Mesenchymal stem cell (in vitro differentiated cells and primary cell): ENCODE data around the gene REPIN1.

Source experiments
- DNase-seq: peaks from one replicate; pipeline ENCODE4 v3.0.0-alpha.2; 2013
- H2AFZ ChIP-seq: one replicate; pipeline ENCODE4 v1.6.1; 2013; ENCODE audit warnings: low read depth, mild to moderate bottlenecking, control low read depth, inconsistent platforms, low read length, moderate library complexity
- H2AK5ac ChIP-seq: 2 replicates; pipeline ENCODE4 v1.6.1; 2013; ENCODE audit warnings: low read length, moderate library complexity, mild to moderate bottlenecking, inconsistent platforms; ENCODE audit not compliant: severe bottlenecking
- H2BK120ac ChIP-seq: one replicate; pipeline ENCODE4 v1.6.1; 2013; ENCODE audit warnings: low read depth, mild to moderate bottlenecking, inconsistent platforms, low read length, moderate library complexity
- H2BK12ac ChIP-seq, 2 experiments: one replicate each; pipeline ENCODE4 v1.6.1; 2013; ENCODE audit warnings: inconsistent platforms in 2 of 2, low read length in 2 of 2, mild to moderate bottlenecking in 2 of 2, moderate library complexity in 2 of 2, control low read depth in 1 of 2
- H2BK15ac ChIP-seq: one replicate; pipeline ENCODE4 v1.6.1; 2013; ENCODE audit warnings: mild to moderate bottlenecking, low read depth, inconsistent platforms; ENCODE audit not compliant: poor library complexity, severe bottlenecking
- H2BK5ac ChIP-seq: 2 replicates; pipeline ENCODE4 v1.6.1; 2013; ENCODE audit warnings: low read depth, mild to moderate bottlenecking, low read length, control low read depth, inconsistent platforms; ENCODE audit not compliant: poor library complexity, severe bottlenecking
- H3K14ac ChIP-seq, 2 experiments: one replicate each; pipeline ENCODE4 v1.6.1; 2013; ENCODE audit warnings: inconsistent platforms in 2 of 2, low read length in 2 of 2, control low read depth in 1 of 2, mild to moderate bottlenecking in 1 of 2, moderate library complexity in 1 of 2
- H3K18ac ChIP-seq, 2 experiments: one replicate each; pipeline ENCODE4 v1.6.1; 2013; ENCODE audit warnings: inconsistent platforms in 2 of 2, low read length in 2 of 2, control low read depth in 1 of 2, low read depth in 1 of 2, mild to moderate bottlenecking in 1 of 2
- H3K23ac ChIP-seq, 2 experiments: one replicate each; pipeline ENCODE4 v1.6.1; 2013; ENCODE audit warnings: inconsistent platforms in 2 of 2, low read length in 2 of 2, mild to moderate bottlenecking in 2 of 2, moderate library complexity in 2 of 2, control low read depth in 1 of 2
- H3K27ac ChIP-seq: 2 replicates; pipeline ENCODE4 v1.5.1; 2013; ENCODE audit warnings: mild to moderate bottlenecking, moderate library complexity, low read length, control low read depth, inconsistent platforms; ENCODE audit not compliant: poor library complexity, severe bottlenecking
- H3K27me3 ChIP-seq, 2 experiments: 2 replicates each; pipeline versions ENCODE4 v1.6.1 to v1.7.0; 2013; ENCODE audit warnings: low read length in 2 of 2, mild to moderate bottlenecking in 2 of 2, moderate library complexity in 2 of 2, control low read depth in 1 of 2, inconsistent platforms in 1 of 2; ENCODE audit not compliant: control insufficient read depth in 1 of 2, insufficient read depth in 1 of 2
- H3K36me3 ChIP-seq, 2 experiments: 2 replicates each; pipeline versions ENCODE4 v1.6.1 to v1.7.0; 2013; ENCODE audit warnings: low read length in 2 of 2, control low read depth in 1 of 2, inconsistent platforms in 1 of 2, low read depth in 1 of 2, mild to moderate bottlenecking in 1 of 2; ENCODE audit not compliant: insufficient read depth in 2 of 2, control insufficient read depth in 1 of 2
- H3K4ac ChIP-seq, 2 experiments: one replicate each; pipeline ENCODE4 v1.6.1; 2013; ENCODE audit warnings: inconsistent platforms in 2 of 2, low read length in 2 of 2, mild to moderate bottlenecking in 2 of 2, moderate library complexity in 2 of 2, control low read depth in 1 of 2, low read depth in 1 of 2
- H3K4me1 ChIP-seq: 2 replicates; pipeline ENCODE4 v1.6.1; 2013; ENCODE audit warnings: low read depth, low read length, control low read depth; ENCODE audit not compliant: control insufficient read depth, insufficient read depth
- H3K4me2 ChIP-seq: 2 replicates; pipeline ENCODE4 v1.6.1; 2013; ENCODE audit warnings: low read length, mild to moderate bottlenecking, inconsistent platforms; ENCODE audit not compliant: poor library complexity, severe bottlenecking
- H3K4me3 ChIP-seq, 2 experiments: 2 replicates each; pipeline versions ENCODE4 v1.5.1 to v1.7.0; 2013; ENCODE audit warnings: low read length in 2 of 2, mild to moderate bottlenecking in 2 of 2, control low read depth in 1 of 2, low read depth in 1 of 2; ENCODE audit not compliant: insufficient read depth in 1 of 2
- H3K79me1 ChIP-seq: replicated peaks from 2 replicates; pipeline ENCODE4 v1.6.1; 2013; ENCODE audit warnings: mild to moderate bottlenecking, control low read depth, low read length, inconsistent platforms; ENCODE audit not compliant: poor library complexity, severe bottlenecking
- H3K9ac ChIP-seq: 2 replicates; pipeline ENCODE4 v1.7.0; 2013; ENCODE audit warnings: mild to moderate bottlenecking, low read length, moderate library complexity
- H3K9me3 ChIP-seq: 2 replicates; pipeline ENCODE4 v1.7.0; 2013; ENCODE audit warnings: mild to moderate bottlenecking, low read length; ENCODE audit not compliant: control insufficient read depth
- H4K8ac ChIP-seq: one replicate; pipeline ENCODE4 v1.6.1; 2013; ENCODE audit warnings: inconsistent platforms, mild to moderate bottlenecking, low read length, moderate library complexity
- H4K91ac ChIP-seq: one replicate; pipeline ENCODE4 v1.6.1; 2013; ENCODE audit warnings: mild to moderate bottlenecking, low read length, inconsistent platforms
- WGBS: methylation state at CpG from one replicate; pipeline ENCODE4 v1.1.7; 2013; ENCODE audit warnings: mixed read lengths; 5-methylcytosine and 5-hydroxymethylcytosine counted together

REPIN1 gene

DNA sequence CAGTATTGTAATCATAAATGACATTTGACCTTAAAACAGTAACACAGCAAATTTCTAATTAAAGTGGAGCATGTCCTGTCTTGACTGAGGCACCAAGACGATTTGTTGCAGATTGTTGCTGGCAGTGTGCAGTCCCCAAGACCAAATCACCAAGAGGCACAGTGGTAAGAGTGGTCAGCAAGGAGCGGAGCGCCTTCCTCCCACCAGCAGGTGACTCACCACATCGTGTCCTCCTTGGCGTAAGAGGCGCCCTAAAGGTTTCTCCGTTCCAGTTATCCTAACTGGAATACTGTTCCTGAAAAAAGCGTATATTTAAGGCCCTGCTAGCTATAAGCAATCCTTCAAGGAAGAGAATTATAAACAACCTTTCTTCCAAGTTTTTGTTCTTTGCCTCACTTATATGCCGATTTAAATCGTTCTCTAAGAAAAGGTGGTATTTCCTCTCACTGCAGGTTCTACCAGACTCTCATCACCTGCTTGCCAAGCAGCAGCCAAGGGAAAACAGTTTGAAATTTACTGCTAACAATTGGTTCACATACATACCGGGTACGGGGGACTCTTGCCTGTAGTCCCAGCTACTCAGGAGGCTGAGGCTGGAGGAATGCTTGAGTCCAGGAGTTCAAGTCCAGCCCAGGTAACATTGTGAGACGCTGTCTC lies 10.7 kb upstream of the REPIN1 start:
- H3K27me3 ChIP-seq: peaks cover 6 to 15% of the 10 kb centered on the region in 2 experiments
- peaks cover 0 to 4% of the 10 kb centered on the region in 2 experiments for H3K36me3 ChIP-seq
- no peak overlapping the region for H3K27ac ChIP-seq

DNA sequence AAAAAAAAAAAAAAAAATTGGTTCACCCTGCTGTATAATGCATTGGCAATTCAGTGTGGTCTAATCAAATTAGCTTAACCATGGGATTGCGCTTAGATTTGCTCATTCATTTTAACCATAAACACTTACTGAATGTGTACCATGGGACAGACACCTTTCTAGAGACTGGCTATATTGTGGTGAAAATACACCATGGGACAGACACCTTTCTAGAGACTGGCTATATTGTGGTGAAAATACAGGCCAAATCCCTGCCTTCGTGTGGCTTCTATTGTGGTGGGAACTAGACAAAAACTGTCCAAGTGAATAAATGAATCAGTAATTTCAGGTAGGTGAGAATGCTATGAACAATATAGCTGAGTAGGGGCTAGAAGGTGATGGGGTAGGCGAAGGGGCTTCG lies 10.2 kb upstream of the REPIN1 start:
- H3K27me3 ChIP-seq: peaks cover 10 to 17% of the 10 kb centered on the region in 2 experiments
- DNase-seq: no peak
- no peak overlapping the region for H2BK15ac ChIP-seq
- no peak overlapping the region for H2AK5ac ChIP-seq
- no peak overlapping the region for H2BK12ac ChIP-seq
- no peak overlapping the region for H3K18ac ChIP-seq
- no peak overlapping the region for H2AFZ ChIP-seq
- H3K79me1 ChIP-seq: no peaks in the 10 kb centered on the region
- H4K8ac ChIP-seq: no peak overlapping the region
- no peak overlapping the region for H2BK120ac ChIP-seq
- WGBS: 96% methylated on average over 3 of the region's 4 CpGs
- H4K91ac ChIP-seq: no peak overlapping the region
- H3K4me1 ChIP-seq: peaks cover 2% of the 10 kb centered on the region
- H3K36me3 ChIP-seq: peaks cover 0 to 4% of the 10 kb centered on the region in 2 experiments
- no peak overlapping the region for H2BK5ac ChIP-seq
- H3K27ac ChIP-seq: no peak overlapping the region
- no peaks in the 10 kb centered on the region for H3K9me3 ChIP-seq
- no peak overlapping the region for H3K9ac ChIP-seq
- no peak overlapping the region for H3K4me2 ChIP-seq
- H3K23ac ChIP-seq: no peak overlapping the region
- no peak overlapping the region for H3K14ac ChIP-seq
- H3K4ac ChIP-seq: no peak overlapping the region
- no peak overlapping the region for H3K4me3 ChIP-seq

More for the DNA sequence above, 10.7 kb upstream of the REPIN1 start:
- H3K23ac ChIP-seq: no peak overlapping the region
- H4K91ac ChIP-seq: no peak overlapping the region
- H2BK5ac ChIP-seq: no peak overlapping the region
- no peaks in the 10 kb centered on the region for H3K9me3 ChIP-seq
- no peak overlapping the region for H2AFZ ChIP-seq
- peak overlapping the region in 1 of 2 experiments; percentile 86 for H3K18ac ChIP-seq
- H2BK120ac ChIP-seq: no peak overlapping the region
- no peak overlapping the region for H3K9ac ChIP-seq
- H2AK5ac ChIP-seq: no peak overlapping the region
- H3K79me1 ChIP-seq: no peaks in the 10 kb centered on the region
- peak overlapping the region in 1 of 2 experiments; percentile 46 for H2BK12ac ChIP-seq
- H3K4me2 ChIP-seq: no peak overlapping the region
- WGBS: 30% methylated on average over 12 of the region's 13 CpGs
- H2BK15ac ChIP-seq: peak overlapping the region; percentile 13
- H3K4ac ChIP-seq: peak overlapping the region in 1 of 2 experiments; percentile 32
- H3K4me3 ChIP-seq: no peak overlapping the region
- DNase-seq: peak; percentile 80
- peak overlapping the region; percentile 95 for H4K8ac ChIP-seq
- no peak overlapping the region for H3K14ac ChIP-seq
- peaks cover 2% of the 10 kb centered on the region for H3K4me1 ChIP-seq

- Histone ChIP-seq H3K14ac (no peak overlapping the region), H2AFZ (no peak overlapping the region), H2BK15ac (no peak overlapping the region), H2AK5ac (no peak overlapping the region), H4K91ac (peak overlapping the region; percentile 79), H3K23ac (peak overlapping the region in 1 of 2 experiments; percentile 61), H3K4me1 (peaks cover 2% of the 10 kb centered on the region), H3K36me3 (peaks cover 0 to 4% of the 10 kb centered on the region in 2 experiments), H2BK120ac (no peak overlapping the region), H3K79me1 (no peaks in the 10 kb centered on the region), H3K9ac (no peak overlapping the region), H3K27me3 (peaks cover 13 to 17% of the 10 kb centered on the region in 2 experiments), H3K18ac (peak overlapping the region; percentile 43 to 58), H3K4me3 (no peak overlapping the region), H2BK12ac (peak overlapping the region; percentile 76 to 94), H3K4me2 (no peak overlapping the region), H3K9me3 (no peaks in the 10 kb centered on the region), H4K8ac (peak overlapping the region; percentile 72), H3K27ac (no peak overlapping the region), H3K4ac (peak overlapping the region in 1 of 2 experiments; percentile 42), H2BK5ac (no peak overlapping the region)
- DNase-seq: no peak
- 92% methylated on average over 4 of the region's 4 CpGs for WGBS
Measured at GRCh38 chr7:150358988-150359621, 9.5 kb upstream of the REPIN1 start.

DNA sequence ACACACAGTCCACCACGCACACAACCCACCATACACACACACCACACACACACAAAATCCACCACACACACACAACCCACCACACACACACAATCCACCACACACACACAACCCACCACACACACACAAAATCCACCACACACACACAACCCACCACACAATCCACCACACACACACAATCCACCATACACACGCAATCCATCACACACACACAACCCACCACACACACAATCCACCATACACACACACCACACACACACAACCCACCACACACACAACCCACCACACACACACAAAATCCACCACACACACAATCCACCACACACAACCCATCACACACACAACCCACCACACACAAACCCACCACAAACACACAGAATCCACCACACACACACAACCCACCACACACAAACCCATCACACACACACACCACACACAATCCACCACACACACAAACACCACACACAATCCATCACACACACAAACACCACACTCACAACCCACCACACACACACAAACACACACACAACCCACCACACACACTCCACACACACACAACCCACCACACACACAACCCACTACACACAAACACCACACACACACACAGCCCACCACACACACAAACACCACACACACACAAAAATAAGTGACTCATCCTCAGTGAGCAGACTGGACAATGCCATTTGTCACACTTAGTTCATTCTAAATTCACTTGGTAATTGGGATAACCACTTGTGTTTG lies 8.8 kb upstream of the REPIN1 start:
- Histone ChIP-seq H2BK12ac (peak overlapping the region; percentile 82 to 94), H2BK15ac (no peak overlapping the region), H3K4me3 (no peak overlapping the region), H3K9me3 (no peaks in the 10 kb centered on the region), H2AK5ac (no peak overlapping the region), H2BK120ac (no peak overlapping the region), H3K4me1 (peaks cover 2% of the 10 kb centered on the region), H3K9ac (no peak overlapping the region), H3K4ac (peak overlapping the region; percentile 24 to 54), H4K91ac (peak overlapping the region; percentile 61), H3K27me3 (peaks cover 13 to 17% of the 10 kb centered on the region in 2 experiments), H3K79me1 (no peaks in the 10 kb centered on the region), H3K4me2 (no peak overlapping the region), H3K27ac (no peak overlapping the region), H3K36me3 (peaks cover 0 to 4% of the 10 kb centered on the region in 2 experiments), H3K23ac (no peak overlapping the region), H2AFZ (no peak overlapping the region), H3K14ac (peak overlapping the region in 1 of 2 experiments; percentile 66), H2BK5ac (no peak overlapping the region), H3K18ac (peak overlapping the region in 1 of 2 experiments; percentile 80), H4K8ac (peak overlapping the region; percentile 5)
- 96% methylated on average over 2 of the region's 2 CpGs for WGBS
- no peak for DNase-seq
